GM12875 (cell line): ENCODE data around the gene AP4E1.
"Not testable (repeated sequence)": the region's sequence is repeated elsewhere in the genome, so short reads cannot be mapped to it uniquely, and the experiment has no call there.

Source experiments
- H3K4me3 ChIP-seq: one replicate; pipeline ENCODE4 v1.5.1; 2011; ENCODE audit warnings: low read depth, low read length, control low read depth
- TF ChIP-seq, protein P1 (sequence below): IDR thresholded peaks from 2 replicates; pipeline ENCODE4 v1.5.1; 2011; ENCODE audit warnings: low read depth, mild to moderate bottlenecking, control low read depth, inconsistent platforms, low read length, moderate library complexity, borderline replicate concordance; ENCODE audit not compliant: insufficient read depth

AP4E1 gene

DNA sequence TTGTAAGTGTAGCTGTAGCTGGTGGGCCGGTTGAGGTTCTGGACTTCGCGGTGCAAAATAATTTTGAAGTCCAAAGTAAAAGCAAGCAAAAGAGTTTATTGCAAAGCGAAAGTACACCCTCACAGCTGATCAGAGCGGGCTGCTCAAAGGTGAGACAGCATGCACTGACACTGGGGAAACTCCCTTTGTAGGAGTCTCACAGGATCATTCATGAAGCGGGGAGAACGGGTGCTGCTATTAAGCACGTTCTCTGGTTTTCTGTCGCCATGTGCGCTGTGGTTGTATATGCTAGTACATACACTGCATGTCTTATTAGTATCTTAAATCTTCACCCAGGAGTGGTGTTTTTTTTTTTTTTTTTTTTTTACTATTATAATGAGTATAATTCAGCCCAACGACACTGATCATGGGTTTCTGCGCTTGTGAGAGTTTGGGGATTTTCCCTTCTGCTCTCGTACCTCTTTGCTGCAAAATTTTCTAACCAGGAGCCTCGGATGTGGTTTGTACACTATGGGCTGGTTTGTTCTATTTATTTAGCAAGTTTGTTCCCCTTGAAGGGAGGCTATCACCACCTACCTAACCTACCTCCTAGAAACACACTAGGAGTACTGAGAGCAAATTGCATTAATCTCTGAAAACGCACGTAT lies 1.4 kb upstream of the AP4E1 start:
- TF ChIP-seq, protein P1, sequence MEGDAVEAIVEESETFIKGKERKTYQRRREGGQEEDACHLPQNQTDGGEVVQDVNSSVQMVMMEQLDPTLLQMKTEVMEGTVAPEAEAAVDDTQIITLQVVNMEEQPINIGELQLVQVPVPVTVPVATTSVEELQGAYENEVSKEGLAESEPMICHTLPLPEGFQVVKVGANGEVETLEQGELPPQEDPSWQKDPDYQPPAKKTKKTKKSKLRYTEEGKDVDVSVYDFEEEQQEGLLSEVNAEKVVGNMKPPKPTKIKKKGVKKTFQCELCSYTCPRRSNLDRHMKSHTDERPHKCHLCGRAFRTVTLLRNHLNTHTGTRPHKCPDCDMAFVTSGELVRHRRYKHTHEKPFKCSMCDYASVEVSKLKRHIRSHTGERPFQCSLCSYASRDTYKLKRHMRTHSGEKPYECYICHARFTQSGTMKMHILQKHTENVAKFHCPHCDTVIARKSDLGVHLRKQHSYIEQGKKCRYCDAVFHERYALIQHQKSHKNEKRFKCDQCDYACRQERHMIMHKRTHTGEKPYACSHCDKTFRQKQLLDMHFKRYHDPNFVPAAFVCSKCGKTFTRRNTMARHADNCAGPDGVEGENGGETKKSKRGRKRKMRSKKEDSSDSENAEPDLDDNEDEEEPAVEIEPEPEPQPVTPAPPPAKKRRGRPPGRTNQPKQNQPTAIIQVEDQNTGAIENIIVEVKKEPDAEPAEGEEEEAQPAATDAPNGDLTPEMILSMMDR: no peak
- peak overlapping the region; percentile 100 for H3K4me3 ChIP-seq

DNA sequence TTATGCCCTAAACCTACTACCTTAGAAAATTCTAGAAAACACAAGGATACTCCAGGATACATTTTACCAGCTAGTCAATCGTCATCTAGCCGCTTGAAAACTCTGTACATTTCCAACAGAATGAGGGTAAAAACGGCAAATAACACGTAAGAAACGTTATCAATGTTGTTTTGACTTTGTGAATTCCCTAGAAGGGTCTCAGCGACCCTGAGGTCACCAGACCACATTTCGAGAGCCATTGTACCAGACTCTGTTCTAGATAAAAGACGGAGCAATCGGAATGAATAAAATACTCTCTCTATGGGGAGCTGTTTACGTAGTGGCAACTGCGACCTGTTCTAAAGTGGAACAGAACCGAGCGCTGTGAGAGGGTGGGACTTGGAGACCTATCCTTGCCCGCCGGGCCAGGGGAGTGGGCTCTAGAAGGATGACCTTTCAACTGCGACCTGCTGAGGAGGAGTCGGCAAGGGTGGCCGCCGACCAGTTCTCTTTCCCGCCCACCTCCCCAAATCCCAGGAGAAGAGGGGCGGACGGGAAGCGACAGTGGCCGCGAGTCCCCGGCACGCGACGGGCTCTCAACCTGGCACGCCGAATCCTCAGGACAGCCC lies 778 bp upstream of the AP4E1 start:
- TF ChIP-seq, protein P1: no peak
- H3K4me3 ChIP-seq: peak overlapping the region; percentile 100

DNA sequence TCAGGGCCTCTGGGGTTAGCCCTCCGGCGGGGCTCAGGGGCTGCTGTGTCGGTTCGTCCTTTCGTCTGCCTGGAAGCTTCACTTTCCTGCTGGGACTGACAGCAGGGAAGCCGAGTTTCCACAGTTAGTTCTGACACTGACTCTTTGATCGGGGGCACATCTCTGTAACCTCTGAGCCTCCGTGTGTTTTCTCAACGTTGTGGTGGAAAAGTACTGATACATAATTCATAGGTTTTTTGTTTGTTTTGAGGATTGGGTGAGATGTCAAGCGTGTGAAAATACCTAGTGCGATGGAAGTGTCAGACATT lies 481 bp downstream of the AP4E1 start:
- TF ChIP-seq, protein P1: no peak
- H3K4me3 ChIP-seq: peak overlapping the region; percentile 100

DNA sequence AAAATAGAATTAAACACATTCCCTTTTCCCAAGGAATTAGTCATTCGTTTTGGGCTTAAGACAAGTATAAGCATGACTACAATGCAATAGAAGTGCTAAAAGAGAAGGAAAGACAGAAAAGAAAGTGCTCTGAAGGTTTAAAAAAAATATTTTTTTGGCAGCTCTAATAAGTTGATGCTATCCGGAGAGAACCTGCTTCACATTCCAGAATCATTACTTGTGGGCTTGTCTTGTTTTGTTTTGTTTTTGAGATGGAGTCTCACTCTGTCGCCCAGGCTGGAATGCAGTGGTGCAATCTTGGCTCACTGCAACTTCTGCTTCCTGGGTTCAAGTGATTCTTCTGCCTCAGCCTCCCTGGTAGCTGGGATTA lies 1.9 kb downstream of the AP4E1 start:
- H3K4me3 ChIP-seq: not testable (repeated sequence)

DNA sequence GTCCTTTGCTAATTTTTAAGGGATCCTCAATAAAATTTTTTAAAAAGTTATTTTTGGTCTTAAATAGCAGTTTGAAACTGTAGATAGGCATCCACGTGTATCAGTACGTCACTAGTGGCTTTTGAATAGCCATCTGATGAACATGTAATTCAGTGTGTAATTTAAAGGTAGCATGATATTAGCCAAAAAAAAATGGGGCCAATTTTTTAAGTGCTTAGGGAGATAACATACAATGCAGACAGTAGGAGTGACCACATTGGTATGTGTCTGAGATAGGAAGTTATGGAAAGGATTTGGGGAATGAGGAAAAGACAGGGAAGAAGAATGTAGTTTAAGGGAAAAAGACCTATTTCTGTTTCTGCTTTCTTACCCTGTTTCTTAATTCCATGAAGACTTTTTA lies 2.5 kb downstream of the AP4E1 start:
- TF ChIP-seq, protein P1: no peak
- no peak overlapping the region for H3K4me3 ChIP-seq

DNA sequence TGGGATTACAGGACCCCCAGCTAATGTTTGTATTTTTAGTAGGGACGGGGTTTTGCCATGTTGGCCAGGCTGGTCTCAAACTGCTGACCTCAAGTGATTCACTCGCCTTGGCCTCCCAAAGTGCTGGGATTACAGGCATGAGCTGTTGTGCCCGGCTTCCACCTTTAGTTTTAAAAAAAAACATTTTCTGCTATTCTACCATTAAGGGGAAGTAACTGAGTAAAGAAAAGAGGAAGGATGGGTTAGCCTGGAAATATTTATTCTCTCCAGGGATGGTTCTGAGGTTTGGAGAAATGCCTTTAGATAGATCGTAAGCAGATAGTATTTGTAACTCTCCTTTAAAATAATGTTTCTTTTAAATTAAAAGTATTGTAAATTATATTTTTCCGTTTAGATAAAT lies 3.1 kb downstream of the AP4E1 start:
- TF ChIP-seq, protein P1: no peak
- no peak overlapping the region for H3K4me3 ChIP-seq

DNA sequence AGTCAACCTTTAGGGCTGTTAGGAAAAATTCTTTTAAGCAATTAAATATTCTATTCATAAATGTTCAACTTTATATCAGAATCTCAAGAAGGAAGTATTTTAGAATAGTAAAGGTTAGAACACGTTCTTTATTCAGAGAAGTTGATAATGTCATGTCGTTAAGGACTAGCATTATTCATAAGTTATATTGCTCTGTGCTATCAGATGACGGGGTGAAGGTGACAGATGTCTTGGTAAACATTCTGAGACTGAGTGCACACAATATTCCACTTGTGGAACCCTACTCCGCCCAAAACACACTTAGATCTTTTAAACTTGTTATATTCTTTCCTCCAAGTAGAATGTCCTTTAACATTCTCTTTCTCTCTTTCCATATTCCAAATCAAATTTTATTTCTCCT lies 7.9 kb downstream of the AP4E1 start:
- no peak overlapping the region for H3K4me3 ChIP-seq
- TF ChIP-seq, protein P1: no peak

DNA sequence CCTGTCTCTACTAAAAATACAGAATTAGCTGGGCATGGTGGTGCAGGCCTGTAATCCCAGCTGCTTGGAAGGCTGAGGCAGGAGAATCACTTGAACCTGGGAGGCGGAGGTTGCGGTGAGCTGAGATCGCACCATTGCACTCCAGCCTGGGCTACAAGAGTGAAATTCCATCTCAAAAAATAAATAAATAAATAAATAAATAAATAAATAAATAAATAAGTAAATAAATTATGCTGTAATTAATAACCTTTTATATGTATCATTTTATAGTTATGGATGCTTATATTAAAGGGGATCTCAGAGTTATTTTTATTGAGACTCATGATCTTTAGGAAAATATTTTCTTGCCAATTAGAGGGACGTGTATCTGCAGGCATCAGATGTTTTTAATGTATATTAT lies 10.9 kb downstream of the AP4E1 start:
- not testable (repeated sequence) for H3K4me3 ChIP-seq
